Measurements from ENCODE around the gene HMG20B. TPM values are rescaled to one million over a fixed set of nuclear protein-coding genes. Genes with fewer than 3 reads are reported as not detected.

Gene HMG20B
- total RNA-seq, 1 experiment from 2014 or later = 121 TPM

GRCh38 chr19:3603121-3603811 lies 30.5 kb downstream of the HMG20B start:
- CTCF ChIA-PET = interaction anchor here (0.6 to 1.1 kb wide), 3 partner anchors 27 to 298 kb away, joined by 3 read pairs; no protein-coding TSS in a partner anchor

More at GRCh38 chr19:3603121-3603811, 30.5 kb downstream of the HMG20B start:
- TF ChIP-seq FOXP4 (CRISPR knock-in tag; IDR thresholded peaks at IDR 0.05) (no peak), NR2C2 (CRISPR knock-in tag; IDR thresholded peaks at IDR 0.05) (no peak), JAZF1 (CRISPR knock-in tag; IDR thresholded peaks at IDR 0.05) (no peak), STAT6 (CRISPR knock-in tag; conservative IDR thresholded peaks at IDR 0.05; ENCODE audit: low read depth) (no peak), MAX (CRISPR knock-in tag; IDR thresholded peaks at IDR 0.05) (no peak), E2F4 (CRISPR knock-in tag; IDR thresholded peaks at IDR 0.05; ENCODE audit: borderline replicate concordance, low read depth) (no peak), HMGXB4 (CRISPR knock-in tag; IDR thresholded peaks at IDR 0.05) (no peak), USF2 (CRISPR knock-in tag; IDR thresholded peaks at IDR 0.05) (no peak), ZNF263 (CRISPR knock-in tag; IDR thresholded peaks at IDR 0.05; ENCODE audit: low read depth) (no peak)
- Mint-ChIP-seq H3K4me3 (no peak overlapping the region), H3K9me3 (no peaks in the 10 kb centered on the region), H3K36me3 (no peaks in the 10 kb centered on the region), H3K27me3 (ENCODE audit: low read depth) (no peaks in the 10 kb centered on the region), H3K4me1 (peaks cover 10% of the 10 kb centered on the region), H3K27ac (no peak overlapping the region)
- no peak for DNase-seq (ENCODE audit: low spot score)
- POLR2A ChIA-PET = interaction anchor here (0.6 kb wide), 1 partner anchor 25 kb away, joined by 3 read pairs; no protein-coding TSS in a partner anchor
- no peak for ATAC-seq

Measured in WTC11 (cell line).